GM15510 (cell line): ENCODE results near the gene AKAP7.

ENCODE experiments used
- POLR2A ChIP-seq: IDR thresholded peaks from 3 replicates; pipeline ENCODE4 v1.6.1; 2011; ENCODE audit warnings: borderline replicate concordance; ENCODE audit not compliant: insufficient read length; ENCODE audit errors: extremely low read depth

Gene AKAP7

DNA sequence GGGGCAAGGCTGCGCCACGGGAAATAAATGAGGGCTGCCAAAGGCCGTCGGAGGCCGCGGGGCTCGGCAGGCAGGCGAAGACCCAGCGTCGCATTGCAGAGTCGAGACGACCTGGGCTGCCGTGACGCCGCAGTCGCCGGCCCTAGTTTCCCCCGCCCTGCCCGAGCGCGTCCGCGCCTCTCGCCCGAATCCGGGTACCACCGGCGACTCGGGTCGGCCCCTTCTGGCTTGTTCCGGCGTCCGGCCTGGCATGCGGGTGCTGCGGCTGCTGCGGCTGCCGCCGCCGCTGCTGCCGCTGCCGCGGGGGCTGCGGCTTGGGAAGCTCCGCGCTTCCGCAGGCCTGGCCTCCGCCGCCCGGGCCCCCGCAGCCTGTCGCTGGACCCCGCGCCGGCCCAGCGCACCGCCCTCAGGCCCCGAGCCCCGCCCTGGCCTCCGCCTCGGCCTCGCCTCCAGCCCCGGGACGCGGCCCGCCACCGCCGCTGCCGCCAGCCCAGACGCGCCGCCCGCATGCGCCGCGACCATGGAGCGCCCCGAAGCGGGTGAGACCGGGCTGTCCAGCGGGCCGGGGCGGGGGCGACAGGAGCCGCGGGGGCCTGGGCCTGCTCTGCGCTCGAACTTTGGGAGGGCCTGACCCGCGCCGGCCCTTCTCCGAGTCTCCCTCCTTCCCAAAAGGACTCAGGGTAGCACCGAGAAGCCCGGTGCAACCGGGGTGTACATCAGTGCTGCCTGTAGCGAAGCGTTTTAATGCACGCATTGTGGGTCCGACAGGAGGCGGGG is at the start of gene AKAP7:
Gene AKAP7 (plus strand): TSS at position 224 of the 777 bp plus-strand sequence. CDS start 297 bp downstream, at position 521.
- no peak for TF ChIP-seq POLR2A

DNA sequence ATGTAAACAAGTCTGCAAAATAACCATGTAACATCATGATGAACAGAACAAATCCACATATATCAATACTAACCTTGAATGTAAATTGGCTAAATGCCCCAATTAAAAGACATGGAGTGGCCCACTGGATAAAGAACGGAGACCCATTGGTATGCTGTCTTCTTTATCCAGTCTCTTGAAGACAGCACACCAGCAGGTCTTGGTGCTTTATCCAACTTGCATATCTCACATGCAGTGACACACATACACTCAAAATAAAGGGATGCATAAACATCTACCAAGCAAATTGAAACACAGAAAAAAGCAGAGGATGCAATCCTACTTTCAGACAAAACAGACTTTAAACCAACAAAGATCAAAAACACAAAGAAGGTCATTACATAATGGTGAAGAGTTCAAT is 41.9 kb upstream of the AKAP7 start:
- no peak for TF ChIP-seq POLR2A

DNA sequence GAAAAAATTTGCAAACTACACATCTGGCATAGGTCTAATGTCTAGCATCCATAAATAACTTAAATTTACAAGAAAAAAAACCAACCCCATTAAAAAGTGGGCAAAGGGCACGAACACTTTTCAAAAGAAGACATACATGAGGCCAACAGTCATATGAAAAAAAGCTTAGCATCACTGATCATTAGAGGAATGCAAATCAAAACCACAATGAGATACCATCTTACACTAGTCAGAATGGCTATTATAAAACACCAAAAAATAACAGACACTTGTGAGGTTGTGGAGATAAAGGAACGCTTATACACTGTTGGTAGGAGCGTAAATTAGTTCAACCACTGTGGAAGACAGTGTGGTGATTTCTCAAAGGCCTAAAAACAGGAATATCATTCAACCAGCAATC is 38.5 kb upstream of the AKAP7 start:
- no peak for TF ChIP-seq POLR2A

DNA sequence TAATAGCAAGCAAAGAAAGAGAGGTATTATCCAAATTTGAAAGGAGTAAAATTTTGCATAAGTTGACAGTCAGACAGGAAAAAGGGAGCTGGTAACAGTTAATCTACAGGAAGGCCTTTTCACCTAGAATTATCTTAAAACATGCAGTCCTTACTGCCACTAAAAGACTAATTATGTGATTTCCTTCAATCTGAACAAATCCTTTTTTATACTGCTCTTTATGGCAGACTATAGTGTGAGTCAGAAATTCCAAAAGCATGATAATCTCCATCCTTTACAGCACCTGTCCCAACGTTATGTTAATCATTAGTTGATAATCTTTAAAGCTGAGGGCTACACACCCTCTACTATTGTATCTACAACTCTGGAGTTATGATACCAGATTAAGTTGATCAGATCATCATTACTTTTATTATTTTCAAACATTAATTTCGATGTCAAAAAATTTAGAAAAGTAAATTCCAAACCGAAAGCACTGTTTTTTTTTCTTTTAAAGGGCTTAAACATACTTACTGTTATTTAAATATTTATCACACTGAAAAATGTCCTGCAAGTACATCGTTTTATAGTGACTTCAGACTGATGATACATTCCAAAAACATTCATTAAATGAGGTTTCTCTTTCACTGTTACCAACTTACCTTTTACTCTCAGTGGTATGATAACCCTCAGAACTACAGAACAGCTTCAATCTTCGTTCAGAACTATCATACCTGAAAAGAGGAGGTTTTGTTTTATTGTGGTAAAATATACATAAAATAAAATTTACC is 33.2 kb upstream of the AKAP7 start:
- TF ChIP-seq POLR2A: no peak

DNA sequence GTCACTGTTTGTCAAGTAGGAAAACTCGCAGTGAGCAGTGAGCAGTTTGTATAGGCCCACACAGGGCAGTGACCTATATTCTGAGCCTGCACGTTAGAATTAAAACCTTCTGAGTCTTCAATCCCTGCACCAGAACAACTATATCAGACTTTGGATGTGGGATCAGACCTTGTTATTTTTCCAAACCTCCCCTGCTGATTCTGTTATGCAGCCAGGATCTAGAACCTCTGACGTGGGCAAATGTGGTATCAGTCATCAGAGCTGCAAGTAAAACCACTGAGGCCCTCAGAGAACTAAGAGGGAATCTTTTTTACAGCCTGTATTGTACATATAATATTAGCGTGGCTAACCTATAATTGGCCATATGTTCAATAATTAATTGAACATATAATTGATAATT is 32.0 kb upstream of the AKAP7 start:
- no peak for TF ChIP-seq POLR2A

DNA sequence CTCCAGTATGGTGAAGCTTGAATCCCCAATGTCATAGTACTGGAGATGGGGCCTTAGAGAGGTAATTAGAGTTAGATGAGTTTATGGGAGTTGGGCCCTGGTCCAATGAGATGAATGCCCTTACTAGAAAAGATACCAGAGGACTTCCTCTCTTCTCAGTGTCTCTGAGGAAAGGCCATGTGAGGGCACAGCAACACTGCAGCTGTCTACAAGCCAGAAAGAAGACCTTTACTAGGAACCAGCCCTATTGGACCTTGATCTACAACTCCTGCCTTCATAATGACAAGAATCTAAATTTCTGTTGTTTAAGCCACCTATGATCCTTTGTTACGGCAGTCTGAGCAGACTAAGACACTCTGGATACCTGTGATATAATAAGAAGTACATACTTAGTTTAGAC is 31.4 kb upstream of the AKAP7 start:
- no peak for TF ChIP-seq POLR2A

DNA sequence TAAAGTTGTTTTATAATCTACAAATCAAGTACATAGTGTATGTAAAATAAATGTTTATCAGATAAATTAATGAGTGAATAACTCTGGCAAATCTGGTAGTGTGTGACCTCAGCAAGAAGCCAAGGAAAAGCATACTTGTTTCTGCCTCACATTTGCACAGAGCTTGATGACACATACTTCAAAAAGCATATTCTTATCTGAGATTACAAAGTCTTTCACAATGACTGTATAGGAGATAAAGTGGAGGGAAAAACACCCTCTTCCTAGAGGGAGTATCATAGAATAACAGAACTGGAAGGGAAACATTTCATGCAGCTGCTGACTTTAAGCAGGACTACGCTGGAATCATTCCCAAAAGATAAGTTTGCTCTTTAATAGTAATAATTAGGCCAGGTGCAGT is 28.1 kb upstream of the AKAP7 start:
- TF ChIP-seq POLR2A: no peak

DNA sequence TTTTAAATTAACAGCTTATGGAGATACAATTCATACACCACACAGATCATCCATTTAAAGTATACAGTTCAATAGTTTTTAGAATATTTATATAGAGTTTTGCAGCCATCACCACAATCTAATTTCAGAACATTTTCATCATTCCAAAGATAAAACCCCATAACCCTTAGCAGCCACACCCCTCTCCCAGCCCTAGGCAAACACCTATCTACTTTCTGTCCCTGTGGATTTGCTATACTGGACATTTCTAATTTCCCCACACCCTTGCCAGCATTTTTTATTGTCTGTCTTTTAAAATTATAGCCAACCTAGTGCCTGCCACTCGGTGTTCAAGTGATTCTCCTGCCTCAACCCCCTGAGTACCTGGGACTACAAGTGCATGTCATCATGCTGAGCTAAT is 23.0 kb upstream of the AKAP7 start:
- no peak for TF ChIP-seq POLR2A

DNA sequence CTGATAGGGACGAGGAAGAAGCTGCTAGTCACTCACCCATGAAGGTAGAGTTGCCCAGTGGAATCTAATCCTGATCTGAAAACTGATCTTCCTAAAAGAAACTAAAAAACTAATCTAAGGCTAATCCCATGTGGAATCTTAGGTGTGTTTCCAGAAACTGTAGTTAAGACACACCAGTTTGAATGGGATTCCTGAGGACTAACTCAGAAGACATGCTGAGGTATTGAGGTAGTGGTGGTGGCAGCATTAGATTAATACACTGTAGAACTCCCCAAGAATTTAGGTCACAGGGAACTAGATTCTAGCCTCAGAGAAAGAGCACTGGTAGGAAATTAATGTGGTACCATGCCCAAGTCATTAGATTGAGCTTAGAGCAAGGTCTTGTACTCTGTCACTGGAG is 19.6 kb upstream of the AKAP7 start:
- TF ChIP-seq POLR2A: no peak

DNA sequence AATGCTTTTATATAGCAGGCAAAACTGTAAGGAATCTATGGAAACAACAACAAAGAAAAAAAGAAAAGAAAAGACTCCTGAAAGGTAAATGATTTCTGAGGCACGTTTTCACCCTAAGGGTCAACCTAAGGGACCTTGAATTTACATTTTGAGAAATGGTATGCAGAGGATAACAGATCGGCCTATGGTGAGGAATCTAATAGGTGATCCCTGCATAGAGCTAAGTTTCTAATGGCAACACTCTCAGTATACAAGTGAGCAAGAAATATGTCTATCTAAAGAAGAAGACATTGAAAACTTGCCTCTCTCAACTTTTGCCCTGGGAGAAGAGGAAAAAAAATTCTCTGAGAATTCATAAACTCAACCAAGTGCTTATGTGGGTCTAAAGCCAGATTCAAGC is 18.9 kb upstream of the AKAP7 start:
- no peak for TF ChIP-seq POLR2A

DNA sequence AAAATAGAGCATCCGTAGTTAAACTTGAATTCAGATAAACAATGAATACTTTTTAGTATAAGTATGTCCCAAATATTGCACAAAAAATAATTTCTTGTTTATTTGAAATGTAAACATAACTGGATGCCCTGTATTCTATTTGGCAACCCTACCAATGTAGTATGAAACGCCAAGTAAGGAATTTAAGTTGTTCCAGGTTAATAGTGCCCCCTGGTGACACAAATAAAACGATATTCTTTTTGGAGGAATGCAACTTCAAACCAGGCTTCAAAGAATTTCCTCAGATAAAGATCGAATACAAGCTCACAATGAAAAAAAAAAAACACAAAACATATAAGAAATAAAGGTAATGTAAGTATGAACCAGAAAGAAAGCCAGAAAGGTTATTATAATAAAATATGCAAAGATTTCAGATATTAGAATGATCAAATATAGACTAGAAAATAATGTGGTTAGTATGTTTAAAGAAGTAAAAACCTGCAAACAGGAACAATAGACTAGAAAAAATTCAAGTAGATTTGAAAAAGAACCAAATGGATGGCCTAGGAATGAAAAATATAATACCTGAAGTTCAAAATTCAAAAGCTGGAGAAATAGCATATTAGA is 18.4 kb upstream of the AKAP7 start:
- no peak for TF ChIP-seq POLR2A

DNA sequence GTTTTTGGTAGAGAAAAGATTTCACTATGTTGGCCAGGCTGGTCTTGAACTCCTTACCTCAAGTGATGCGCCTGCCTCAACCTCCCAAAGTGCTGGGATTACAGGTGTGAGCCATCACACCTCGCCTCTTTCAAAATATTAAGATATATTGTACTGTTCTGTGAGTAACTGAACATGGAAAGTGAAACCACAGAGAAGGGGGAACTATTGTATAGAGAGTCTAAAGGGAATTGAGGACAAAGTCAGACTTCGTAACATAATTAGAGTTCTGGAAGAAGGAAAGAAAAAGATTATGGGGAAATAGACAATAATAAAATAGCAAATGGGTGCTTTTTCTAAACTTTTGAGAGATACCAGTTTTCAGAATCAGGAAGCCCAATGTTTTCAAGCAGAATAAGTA is 17.4 kb upstream of the AKAP7 start:
- TF ChIP-seq POLR2A: no peak

DNA sequence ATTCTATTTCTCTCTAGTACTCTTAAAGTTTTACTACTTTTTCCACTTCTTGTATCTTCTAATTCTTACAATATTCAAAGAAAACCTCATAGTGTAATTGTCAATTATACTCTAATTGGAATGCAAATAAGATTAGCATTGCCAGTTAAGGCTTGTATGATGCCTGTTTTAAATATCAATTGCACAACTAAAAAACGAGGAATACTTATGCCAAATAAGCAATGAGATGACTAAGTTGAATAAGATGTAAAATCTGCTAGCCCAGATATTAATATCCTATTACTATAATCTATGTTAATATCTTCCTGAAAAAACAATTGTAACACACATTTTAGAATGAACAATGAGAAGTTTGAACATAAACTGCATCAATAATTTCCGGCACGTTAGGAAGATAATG is 13.3 kb upstream of the AKAP7 start:
- no peak for TF ChIP-seq POLR2A

DNA sequence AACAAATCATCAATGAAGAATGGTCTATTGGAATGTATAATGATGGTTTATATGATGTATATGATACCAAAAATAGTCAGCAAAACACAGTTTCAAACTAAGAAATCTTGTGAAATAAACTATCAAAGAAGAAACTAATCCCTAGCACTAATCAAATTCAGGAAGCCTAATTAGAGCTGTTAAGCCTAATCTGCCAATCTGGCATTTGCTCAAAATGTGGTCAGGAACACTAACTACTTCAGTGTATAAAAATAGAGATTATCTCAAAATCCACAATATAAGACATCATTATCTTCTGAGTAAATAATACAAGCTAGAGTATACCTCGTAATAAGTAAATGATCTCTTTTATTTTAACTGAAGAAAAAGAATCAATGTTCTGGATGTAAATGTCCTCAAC is 12.8 kb upstream of the AKAP7 start:
- TF ChIP-seq POLR2A: no peak

DNA sequence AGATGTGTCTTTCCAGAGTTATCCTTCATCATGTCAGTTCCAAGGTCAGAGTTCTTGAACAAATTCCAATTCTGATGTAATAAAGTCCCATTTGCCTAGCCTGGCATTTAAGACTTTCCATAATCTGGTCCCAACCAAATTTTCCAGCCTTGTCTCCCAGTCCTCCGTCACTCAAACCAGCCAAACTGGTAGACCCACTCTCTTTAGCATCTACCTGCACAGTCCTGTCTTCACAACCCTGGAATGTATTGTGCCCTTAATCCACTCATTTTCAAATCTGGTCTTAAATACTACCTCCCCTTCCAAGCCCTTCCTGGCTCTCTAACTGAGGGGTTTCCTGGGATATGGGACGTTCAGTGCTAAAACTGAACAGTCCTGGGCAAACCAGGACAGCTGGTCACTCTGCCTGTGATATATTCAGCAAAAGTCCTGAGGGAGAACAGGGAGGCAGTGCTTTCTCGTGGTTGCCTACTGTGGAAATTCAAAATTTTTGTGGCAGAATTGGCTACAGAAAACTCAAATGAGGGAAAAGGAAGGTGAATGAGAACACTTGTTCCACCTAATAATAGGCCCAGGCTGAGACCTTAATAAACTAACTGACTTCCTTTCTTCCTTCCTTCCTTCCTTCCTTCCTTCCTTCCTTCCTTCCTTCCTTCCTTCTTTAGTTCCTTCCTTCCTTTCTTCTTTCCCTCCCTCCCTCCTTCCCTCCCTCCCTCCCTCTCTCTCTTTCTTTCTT is 10.8 kb upstream of the AKAP7 start:
- no peak for TF ChIP-seq POLR2A
